B cell (primary cell): ENCODE measurements around the gene MVB12B. TPM values are rescaled to one million over a fixed set of nuclear protein-coding genes. Genes with fewer than 3 reads are reported as not detected.

Experiments
- ATAC-seq: fragments of 200-7000 bp; cut with Tn5 transposase; one replicate; pipeline ENCODE4 v1.10.0; 2021; ENCODE audit warnings: low read depth, mild to moderate bottlenecking, moderate number of reproducible peaks, moderate library complexity
- CTCF ChIA-PET: fragments of 350-600 bp; sonication (Branson Sonifier 250); formaldehyde crosslinking; loops from one replicate; lab custom pipeline; 2021; ENCODE audit warnings: antibody characterized with exemption, inconsistent platforms; lab: Charles Lee
- POLR2A ChIA-PET: fragments of 350-600 bp; sonication (Branson Sonifier 250); formaldehyde crosslinking; loops from one replicate; lab custom pipeline; 2021; ENCODE audit warnings: antibody characterized with exemption; lab: Charles Lee
- DNase-seq: peaks from one replicate; pipeline ENCODE4 v3.0.0; 2013
- H2AFZ ChIP-seq: 2 replicates; pipeline ENCODE4 v1.6.1; 2012; ENCODE audit warnings: mild to moderate bottlenecking, low read depth, low read length; ENCODE audit not compliant: insufficient read depth, poor library complexity, severe bottlenecking
- H3K27ac ChIP-seq, 2 donors: 1 replicate in 1 of 2; 2 replicates in 1 of 2; pipeline ENCODE4 v1.5.1; 2012 to 2013; ENCODE audit warnings: low read length in 2 of 2, mild to moderate bottlenecking in 2 of 2, moderate library complexity in 1 of 2
- H3K27me3 ChIP-seq, 4 experiments: fragments of 200-600 bp in 1 of 4; sonication (generic) in 1 of 4; replicated peaks in 1 of 4; 1 replicate in 2 of 4; 2 replicates in 2 of 4; pipeline versions ENCODE4 v1.6.1 to v1.7.0; 2013 to 2016; ENCODE audit warnings: low read length in 3 of 4, mild to moderate bottlenecking in 2 of 4, mixed read lengths in 1 of 4, moderate library complexity in 1 of 4; ENCODE audit not compliant: insufficient read depth in 4 of 4, control insufficient read depth in 3 of 4; ENCODE audit errors: control extremely low read depth in 1 of 4
- H3K36me3 ChIP-seq, 2 experiments: replicated peaks in 1 of 2; 1 replicate in 1 of 2; 2 replicates in 1 of 2; pipeline versions ENCODE4 v1.6.1 to v1.7.1; 2013; ENCODE audit warnings: low read length in 1 of 2; ENCODE audit not compliant: insufficient read depth in 2 of 2, control insufficient read depth in 1 of 2; ENCODE audit errors: control extremely low read depth in 1 of 2, extremely low read depth in 1 of 2
- H3K4me1 ChIP-seq, 2 donors: fragments of 200-600 bp in 1 of 2; sonication (generic) in 1 of 2; 1 replicate in 1 of 2; 2 replicates in 1 of 2; pipeline versions ENCODE4 v1.5.1 to v1.6.1; 2013 to 2017; ENCODE audit warnings: low read length in 2 of 2; ENCODE audit not compliant: control insufficient read depth in 2 of 2, insufficient read depth in 2 of 2
- H3K4me2 ChIP-seq: replicated peaks from 2 replicates; pipeline ENCODE3; 2012; ENCODE audit warnings: mild to moderate bottlenecking, low read depth, low read length; ENCODE audit not compliant: poor library complexity, severe bottlenecking
- H3K4me3 ChIP-seq, 5 experiments: fragments of 200-600 bp in 1 of 5; sonication (generic) in 1 of 5; 1 replicate in 3 of 5; 2 replicates in 2 of 5; pipeline versions ENCODE4 v1.5.1 to v1.7.0; 2011 to 2016; ENCODE audit warnings: low read length in 4 of 5, mild to moderate bottlenecking in 4 of 5, low read depth in 2 of 5, control low read depth in 1 of 5, moderate library complexity in 1 of 5; ENCODE audit not compliant: insufficient read depth in 1 of 5; ENCODE audit errors: control extremely low read depth in 1 of 5, extremely low read depth in 1 of 5
- H3K79me2 ChIP-seq: fragments of 200-600 bp; sonication (generic); one replicate; pipeline ENCODE4 v1.6.0; 2016; ENCODE audit warnings: low read length; ENCODE audit not compliant: control insufficient read depth, insufficient read depth
- H3K9ac ChIP-seq: fragments of 200-600 bp; sonication (generic); 2 replicates; pipeline ENCODE4 v1.6.1; 2017; ENCODE audit warnings: mild to moderate bottlenecking, low read length, moderate library complexity
- H3K9me3 ChIP-seq, 3 donors: one replicate each; pipeline versions ENCODE4 v1.6.1 to v1.7.1; 2013; ENCODE audit warnings: low read length in 2 of 3; ENCODE audit not compliant: control insufficient read depth in 2 of 3, insufficient read depth in 1 of 3; ENCODE audit errors: control extremely low read depth in 1 of 3
- H4K20me1 ChIP-seq: 2 replicates; pipeline ENCODE4 v1.6.0; 2012; ENCODE audit warnings: mild to moderate bottlenecking, low read length; ENCODE audit not compliant: insufficient read depth, control insufficient read depth, poor library complexity, severe bottlenecking
- H3K27ac Mint-ChIP-seq: one replicate; pipeline ENCODE4 v1.8.0; 2021; ENCODE audit warnings: mixed read lengths
- H3K27me3 Mint-ChIP-seq: one replicate; pipeline ENCODE4 v1.8.0; 2021; ENCODE audit warnings: mixed read lengths
- H3K4me1 Mint-ChIP-seq: one replicate; pipeline ENCODE4 v1.8.0; 2021; ENCODE audit warnings: mixed read lengths
- H3K4me3 Mint-ChIP-seq: one replicate; pipeline ENCODE4 v1.8.0; 2021; ENCODE audit warnings: mixed read lengths
- H3K9me3 Mint-ChIP-seq: one replicate; pipeline ENCODE4 v1.8.0; 2022; ENCODE audit warnings: mixed read lengths; ENCODE audit not compliant: insufficient read depth
- EZH2 ChIP-seq: IDR thresholded peaks from 2 replicates; pipeline ENCODE4 v1.6.1; 2012; ENCODE audit warnings: borderline replicate concordance, low read depth, mild to moderate bottlenecking, moderate library complexity, low read length; ENCODE audit not compliant: insufficient read depth, poor library complexity, severe bottlenecking
- WGBS: methylation state at CpG from one replicate; pipeline ENCODE4 v1.1.5; 2013; ENCODE audit warnings: missing lambda C conversion rate; ENCODE audit not compliant: insufficient coverage; 5-methylcytosine and 5-hydroxymethylcytosine counted together
- intact Hi-C: fragments of 100-400 bp; cut with micrococcal nuclease; formaldehyde crosslinking; loops from one replicate; pipeline ENCODE4 v1.10.0; 2022
- polyA plus RNA-seq: library from polyadenylated mRNA; depleted of rRNA; stranded (reverse); fragments of >200 nt; gene quantifications from 2 replicates; pipeline ENCODE4 v1.2.3, GENCODE V29; 2012
- total RNA-seq, 2 donors: library from RNA; stranded (reverse); fragments of 120-200 nt in 1 of 2; gene quantifications; 1 replicate in 1 of 2; 2 replicates in 1 of 2; pipeline versions ENCODE4 v1.2.3 to v1.2.4, GENCODE V29; 2013 to 2022
- TF ChIP-seq, protein P1 (sequence below): fragments of 200-600 bp; IDR thresholded peaks from one replicate; pipeline ENCODE4 v1.8.0; 2022; ENCODE audit warnings: antibody characterized with exemption, mild to moderate bottlenecking

MVB12B gene
- total and polyA plus RNA-seq, 2 donors (not counting 1 experiment from before 2014, with no cell fraction given) = 1.2 to 9.8 TPM

DNA sequence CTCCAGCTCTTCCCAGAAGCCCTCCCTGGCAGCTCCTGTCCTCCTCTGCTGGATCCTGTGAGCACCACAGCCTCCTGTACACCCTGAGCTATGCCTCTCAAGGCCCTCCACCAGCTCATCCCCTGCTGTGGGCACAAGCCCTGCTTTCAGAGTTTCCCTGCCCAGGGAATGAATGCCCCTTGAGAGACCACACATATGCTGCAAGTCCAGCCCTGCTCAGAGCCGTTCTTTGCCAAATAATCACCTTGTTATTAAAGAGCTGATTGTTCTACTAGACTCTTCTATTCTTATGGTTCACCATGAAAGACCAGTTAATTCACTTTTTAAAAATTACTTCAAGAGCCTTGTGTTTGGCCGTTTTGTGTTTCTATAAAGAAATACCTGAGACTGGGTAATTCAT is 121.5 kb downstream of the MVB12B start:
- DNase-seq = no peak
- Histone ChIP-seq H3K9me3 (no peaks in the 10 kb centered on the region), H4K20me1 (no peaks in the 10 kb centered on the region), H3K9ac (no peak overlapping the region), H3K27ac (no peak overlapping the region), H3K4me1 (no peaks in the 10 kb centered on the region), H3K4me2 (no peak overlapping the region), H3K36me3 (no peaks in the 10 kb centered on the region), H2AFZ (no peak overlapping the region), H3K27me3 (no peaks in the 10 kb centered on the region), H3K79me2 (no peaks in the 10 kb centered on the region), H3K4me3 (no peak overlapping the region)
- WGBS = no CpG with 5 or more reads among the region's 2 CpGs
- H3K4me1 Mint-ChIP-seq = peaks cover 2% of the 10 kb centered on the region
- H3K9me3 Mint-ChIP-seq = no peaks in the 10 kb centered on the region
- H3K27ac Mint-ChIP-seq = no peak overlapping the region
- ChIA-PET POLR2A (no interaction called here), CTCF (interaction anchor here (0.6 to 1.2 kb wide), 2 partner anchors 43 to 503 kb away, joined by 3 to 4 read pairs; no protein-coding TSS in a partner anchor)
- no peak for ATAC-seq
- no peaks in the 10 kb centered on the region for H3K27me3 Mint-ChIP-seq
- intact Hi-C loops = no loop called here
- no peak overlapping the region for H3K4me3 Mint-ChIP-seq
- TF ChIP-seq, protein P1, sequence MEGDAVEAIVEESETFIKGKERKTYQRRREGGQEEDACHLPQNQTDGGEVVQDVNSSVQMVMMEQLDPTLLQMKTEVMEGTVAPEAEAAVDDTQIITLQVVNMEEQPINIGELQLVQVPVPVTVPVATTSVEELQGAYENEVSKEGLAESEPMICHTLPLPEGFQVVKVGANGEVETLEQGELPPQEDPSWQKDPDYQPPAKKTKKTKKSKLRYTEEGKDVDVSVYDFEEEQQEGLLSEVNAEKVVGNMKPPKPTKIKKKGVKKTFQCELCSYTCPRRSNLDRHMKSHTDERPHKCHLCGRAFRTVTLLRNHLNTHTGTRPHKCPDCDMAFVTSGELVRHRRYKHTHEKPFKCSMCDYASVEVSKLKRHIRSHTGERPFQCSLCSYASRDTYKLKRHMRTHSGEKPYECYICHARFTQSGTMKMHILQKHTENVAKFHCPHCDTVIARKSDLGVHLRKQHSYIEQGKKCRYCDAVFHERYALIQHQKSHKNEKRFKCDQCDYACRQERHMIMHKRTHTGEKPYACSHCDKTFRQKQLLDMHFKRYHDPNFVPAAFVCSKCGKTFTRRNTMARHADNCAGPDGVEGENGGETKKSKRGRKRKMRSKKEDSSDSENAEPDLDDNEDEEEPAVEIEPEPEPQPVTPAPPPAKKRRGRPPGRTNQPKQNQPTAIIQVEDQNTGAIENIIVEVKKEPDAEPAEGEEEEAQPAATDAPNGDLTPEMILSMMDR = no peak
- TF ChIP-seq EZH2 = no peak

GRCh38 chr9:126448865-126449577 is 122.4 kb downstream of the MVB12B start:
- Mint-ChIP-seq H3K9me3 (no peaks in the 10 kb centered on the region), H3K27ac (no peak overlapping the region), H3K4me3 (no peak overlapping the region), H3K4me1 (no peaks in the 10 kb centered on the region), H3K27me3 (no peaks in the 10 kb centered on the region)
- CTCF ChIA-PET = interaction anchor here (1.2 kb wide), 1 partner anchor 42 kb away, joined by 4 read pairs; no protein-coding TSS in a partner anchor
- TF ChIP-seq, protein P1 = no peak
- no peak for TF ChIP-seq EZH2
- Histone ChIP-seq H4K20me1 (no peaks in the 10 kb centered on the region), H3K79me2 (no peaks in the 10 kb centered on the region), H3K4me3 (no peak overlapping the region), H3K27me3 (no peaks in the 10 kb centered on the region), H3K4me1 (no peaks in the 10 kb centered on the region), H3K36me3 (no peaks in the 10 kb centered on the region), H3K4me2 (no peak overlapping the region), H2AFZ (no peak overlapping the region), H3K9ac (no peak overlapping the region), H3K27ac (no peak overlapping the region), H3K9me3 (no peaks in the 10 kb centered on the region)
- intact Hi-C loops = no loop called here
- POLR2A ChIA-PET = no interaction called here
- DNase-seq (no peak), ATAC-seq (no peak)
- 84% methylated on average over 14 of the region's 14 CpGs for WGBS
